GM23338 (cell line): ENCODE results near the gene NEU2. TPM values are rescaled to one million over a fixed set of nuclear protein-coding genes. Genes with fewer than 3 reads are reported as not detected.

ENCODE experiments used
- CREB1 ChIP-seq: fragments of 250-450 bp; sonication (Bioruptor Pico); IDR thresholded peaks from 2 replicates; pipeline ENCODE4 v1.5.0; 2020; ENCODE audit warnings: low read depth, mild to moderate bottlenecking, moderate library complexity
- CTCF ChIP-seq, 2 experiments: fragments of 200-600 bp in 1 of 2; sonication (generic) in 1 of 2; conservative IDR thresholded peaks; 2 replicates each; pipeline versions ENCODE4 v1.5.1 to v1.6.1; 2016 to 2017; ENCODE audit warnings: antibody characterized with exemption in 2 of 2, low read depth in 2 of 2, mild to moderate bottlenecking in 2 of 2, moderate library complexity in 1 of 2
- ETS1 ChIP-seq: IDR thresholded peaks from 2 replicates; pipeline ENCODE4 v1.6.1; 2016; ENCODE audit warnings: antibody characterized with exemption
- EZH2phosphoT487 ChIP-seq: fragments of 200-600 bp; sonication (generic); IDR thresholded peaks from one replicate; pipeline ENCODE4 v1.8.1; 2018; ENCODE audit warnings: antibody characterized with exemption; ENCODE audit not compliant: unreplicated experiment
- JUNB ChIP-seq: IDR thresholded peaks from one replicate; pipeline ENCODE4 v1.6.1; 2016; ENCODE audit warnings: antibody characterized with exemption; ENCODE audit not compliant: unreplicated experiment
- NANOG ChIP-seq: IDR thresholded peaks from 2 replicates; pipeline ENCODE4 v1.6.1; 2016; ENCODE audit warnings: antibody characterized with exemption, borderline replicate concordance
- REST ChIP-seq: IDR thresholded peaks from one replicate; pipeline ENCODE4 v1.6.1; 2018; ENCODE audit warnings: antibody characterized with exemption; ENCODE audit not compliant: unreplicated experiment
- STAT1 ChIP-seq: IDR thresholded peaks from one replicate; pipeline ENCODE4 v1.6.1; 2016; ENCODE audit warnings: antibody characterized with exemption; ENCODE audit not compliant: unreplicated experiment
- ZNF114 ChIP-seq: fragments of 250-450 bp; sonication (Bioruptor Pico); IDR thresholded peaks from 2 replicates; pipeline ENCODE4 v1.5.0; 2020; ENCODE audit warnings: mild to moderate bottlenecking, moderate library complexity
- ZNF462 ChIP-seq: fragments of 250-450 bp; sonication (Bioruptor Pico); IDR thresholded peaks from 2 replicates; pipeline ENCODE4 v1.5.0; 2020; ENCODE audit warnings: mild to moderate bottlenecking, moderate library complexity
- polyA plus RNA-seq: library from polyadenylated mRNA; unstranded; fragments of >200 nt; fragmentation: Nextera tagmentation; extraction: Ambion mirVana; gene quantifications from 2 replicates; pipeline ENCODE4 v1.2.1, GENCODE V29; 2016
- total RNA-seq: library from RNA; depleted of rRNA; stranded (reverse); fragments of >200 nt; shearing (Covaris generic); gene quantifications from 2 replicates; pipeline ENCODE4 v1.2.3, GENCODE V29; 2014

NEU2 gene
- total and polyA plus RNA-seq, 2 experiments from 2014 or later, result not detected

GRCh38 chr2:233022561-233022960, 9.9 kb upstream of the NEU2 start (continued):
- TF ChIP-seq ZNF462 (CRISPR knock-in tag), result no peak
- TF ChIP-seq ETS1, result no peak
- no peak for TF ChIP-seq CREB1
- no peak for TF ChIP-seq REST
- TF ChIP-seq JUNB, result no peak
- TF ChIP-seq CTCF (conservative IDR thresholded peaks at IDR 0.05; ENCODE audit: low read depth in 2 of 2), result no peak
- TF ChIP-seq NANOG, result no peak
- TF ChIP-seq EZH2phosphoT487, result no peak
- TF ChIP-seq STAT1, result no peak
- no peak for TF ChIP-seq ZNF114 (CRISPR knock-in tag)
